NCI-H1436 treated with DMSO at 0.1 percent for 48 hours (cell line): ENCODE data around the gene SAMD10.
"Not testable (repeated sequence)": the region's sequence is repeated elsewhere in the genome, so short reads cannot be mapped to it uniquely, and the experiment has no call there.

Source experiments
- DNase-seq: peaks from one replicate; lab custom pipeline; 2025; lab: John Stamatoyannopoulos, UW

Gene SAMD10

GRCh38 chr20:63941282-63942081, 38.0 kb downstream of the SAMD10 start:
- DNase-seq: no peak

GRCh38 chr20:63940472-63941266, 38.8 kb downstream of the SAMD10 start:
- no peak for DNase-seq

GRCh38 chr20:63940071-63940471, 39.4 kb downstream of the SAMD10 start:
- no peak for DNase-seq

GRCh38 chr20:63939061-63939935, 40.1 kb downstream of the SAMD10 start:
- DNase-seq: no peak

DNA sequence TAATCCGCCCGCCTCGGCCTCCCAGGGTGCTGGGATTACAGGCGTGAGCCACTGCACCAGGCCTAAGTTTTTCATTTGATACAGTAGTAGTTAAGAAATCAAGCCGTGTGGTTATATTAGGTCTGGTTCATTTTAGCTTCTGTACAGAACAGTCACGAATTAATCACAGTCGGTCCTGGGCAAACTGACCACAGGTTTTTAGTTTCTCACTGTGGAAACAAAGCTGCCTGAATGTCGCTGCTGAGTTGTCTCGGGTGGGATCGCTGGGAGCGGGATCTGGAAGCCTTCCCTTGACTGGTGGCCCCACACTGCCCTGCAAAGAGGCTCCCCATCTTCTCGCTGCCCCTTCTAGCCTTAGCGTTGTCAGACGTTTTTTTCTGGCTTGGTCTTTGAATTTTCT, 41.8 kb downstream of the SAMD10 start:
- DNase-seq: no peak

DNA sequence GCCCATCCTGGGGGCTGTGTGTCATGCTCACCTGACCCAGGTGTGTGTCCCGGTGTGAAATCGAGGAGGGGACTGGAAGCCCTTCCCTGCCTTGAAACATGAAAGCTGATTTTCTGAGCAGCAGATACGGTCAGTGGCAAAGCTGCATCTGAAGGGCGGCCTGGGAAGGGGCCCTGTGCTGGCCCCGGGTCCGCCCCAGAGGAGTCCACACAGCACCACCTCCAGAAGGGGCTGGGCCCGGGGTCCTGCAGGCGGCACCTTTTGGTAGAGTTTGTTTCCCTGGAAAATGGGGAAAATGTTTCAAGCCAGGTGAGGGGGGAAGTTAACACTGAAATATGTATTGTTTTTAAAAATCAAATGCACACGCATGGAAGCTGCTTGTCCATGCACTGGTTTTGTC, 44.0 kb downstream of the SAMD10 start:
- no peak for DNase-seq

DNA sequence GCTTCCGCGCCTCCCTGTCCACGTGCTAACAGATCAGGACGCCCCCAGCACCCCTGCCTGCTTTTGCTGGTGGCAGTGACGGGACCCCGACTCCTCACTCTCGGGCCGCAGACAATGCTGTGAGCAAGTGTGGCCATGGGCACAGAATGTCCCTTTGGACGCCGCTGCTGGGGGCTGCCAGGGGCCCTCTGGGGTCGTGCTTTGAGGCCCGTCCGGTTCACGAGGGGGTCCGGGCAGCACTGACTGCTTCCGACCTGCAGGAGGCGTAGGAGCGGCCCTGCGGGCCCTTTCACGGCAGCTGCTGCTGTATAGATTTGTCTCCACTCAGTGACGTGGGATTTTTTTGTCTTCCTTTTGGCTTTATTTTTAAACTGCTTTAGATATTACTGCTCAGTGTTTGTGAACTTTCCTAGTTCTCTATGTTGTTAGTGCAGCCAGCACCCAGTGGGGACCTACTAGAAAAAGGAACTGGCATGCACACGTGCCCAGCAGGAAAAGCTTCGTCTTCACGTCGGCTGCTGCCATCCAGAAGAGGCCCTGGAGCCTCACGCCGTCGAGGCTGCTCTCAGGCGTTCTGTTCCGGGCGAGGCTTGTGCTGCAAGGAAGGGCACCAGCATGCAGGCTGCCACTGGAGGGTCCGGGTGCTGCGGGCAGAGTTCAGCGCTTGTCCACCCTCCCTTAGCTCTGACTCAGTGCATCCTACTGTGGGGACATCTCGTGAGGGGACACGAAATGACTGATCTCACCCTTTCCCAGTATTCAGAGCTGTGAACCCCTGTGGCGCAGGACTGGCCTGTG, 45.0 kb downstream of the SAMD10 start:
- no peak for DNase-seq

GRCh38 chr20:63933646-63934045, 45.8 kb downstream of the SAMD10 start:
- DNase-seq: no peak

DNA sequence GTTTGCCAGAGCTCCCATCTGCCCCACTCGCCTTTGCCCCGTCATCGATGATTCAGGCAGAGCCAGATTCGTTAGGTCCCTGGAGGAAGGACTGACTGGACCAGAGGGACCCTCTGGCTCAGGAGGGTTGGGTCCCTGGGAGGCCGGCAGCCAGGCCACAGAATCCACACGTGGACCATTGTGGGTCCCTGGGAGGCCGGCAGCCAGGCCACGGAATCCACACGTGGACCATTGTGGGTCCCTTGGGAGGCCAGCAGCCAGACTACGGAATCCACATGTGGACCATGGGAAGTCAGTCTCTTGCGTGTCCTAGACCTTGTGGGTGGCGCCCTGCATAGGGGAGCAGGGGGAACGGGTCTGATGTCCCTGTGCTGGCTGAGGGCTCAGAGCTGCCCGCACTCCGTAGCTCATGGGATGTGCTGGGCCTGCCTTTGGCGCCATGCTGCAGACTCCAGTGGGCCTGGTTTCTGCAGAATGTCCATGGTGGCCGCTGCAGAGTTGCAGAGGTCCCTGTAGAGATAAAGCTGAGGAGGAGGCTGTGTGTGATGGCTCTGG, 46.8 kb downstream of the SAMD10 start:
- DNase-seq: no peak

DNA sequence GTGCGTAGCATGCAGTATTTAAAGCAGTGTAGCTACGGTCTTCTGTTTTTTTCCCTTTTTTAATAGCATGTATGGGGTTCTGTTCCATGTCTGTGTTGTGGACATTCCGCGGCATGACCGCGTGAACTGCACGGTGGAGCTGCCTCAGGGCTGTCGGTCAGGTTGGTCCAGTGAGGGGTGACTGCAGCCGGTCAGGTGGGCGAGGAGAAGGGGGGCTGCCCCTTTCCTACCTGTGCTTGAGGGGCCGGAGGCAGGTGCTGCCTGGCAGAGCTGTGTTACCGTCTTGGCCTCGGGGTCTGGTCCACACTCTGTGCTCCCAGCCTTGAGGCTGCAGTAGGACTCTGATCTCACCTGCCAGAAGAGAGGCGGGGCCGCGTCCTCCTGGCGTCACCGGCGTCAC, 47.7 kb downstream of the SAMD10 start:
- no peak for DNase-seq

DNA sequence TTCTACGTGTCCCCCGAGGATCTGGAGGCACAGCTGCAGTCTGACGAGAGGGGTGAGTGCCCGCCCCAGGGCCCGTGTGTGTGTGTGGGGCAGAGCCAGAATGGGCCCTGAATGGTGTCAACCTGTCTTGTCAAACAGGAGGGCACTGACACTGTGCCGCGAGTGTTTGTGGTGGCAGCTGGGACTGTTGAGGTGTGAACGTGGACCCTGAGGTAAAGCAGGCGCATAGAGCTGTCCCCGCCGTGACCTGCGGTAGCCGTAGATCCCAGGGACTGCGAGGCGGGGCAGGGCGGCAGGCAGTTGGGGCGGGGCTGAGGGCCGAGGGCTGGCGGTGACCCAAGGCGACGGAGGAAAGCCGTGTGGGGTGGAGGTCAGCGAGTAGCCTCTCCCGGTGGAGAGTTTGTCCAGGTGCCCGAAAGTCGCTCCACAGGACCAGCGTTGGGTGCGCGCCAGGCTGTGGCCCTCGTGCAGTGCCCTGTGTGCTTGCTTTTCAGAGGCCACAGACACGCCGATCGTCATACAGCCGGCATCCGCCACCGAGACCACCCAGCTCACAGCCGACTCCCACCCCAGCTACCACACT, 48.4 kb downstream of the SAMD10 start:
- DNase-seq: no peak

- not testable (repeated sequence) for DNase-seq
Observed at GRCh38 chr20:63929473-63929883, 50.0 kb downstream of the SAMD10 start.

GRCh38 chr20:63929071-63929470, 50.4 kb downstream of the SAMD10 start:
- no peak for DNase-seq

DNA sequence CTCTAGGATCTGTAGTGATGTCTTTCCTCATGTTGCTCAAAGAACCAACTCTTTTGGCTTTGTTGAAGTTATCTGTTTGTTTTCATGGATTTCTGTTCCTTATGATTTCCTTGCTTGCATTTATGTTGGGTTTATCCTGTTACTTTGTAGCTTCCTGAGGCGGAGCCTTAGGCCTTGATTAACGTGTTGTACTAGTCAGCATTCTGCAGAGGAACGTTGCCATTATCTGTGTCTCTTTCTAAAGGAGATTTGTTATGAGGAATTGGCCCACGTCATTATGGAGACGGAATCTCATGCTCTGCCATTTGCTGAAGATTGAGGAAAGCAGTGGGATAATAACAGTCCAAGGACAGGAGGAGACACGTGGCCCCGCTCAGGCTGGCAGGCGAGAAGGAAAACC, 53.1 kb downstream of the SAMD10 start:
- no peak for DNase-seq

DNA sequence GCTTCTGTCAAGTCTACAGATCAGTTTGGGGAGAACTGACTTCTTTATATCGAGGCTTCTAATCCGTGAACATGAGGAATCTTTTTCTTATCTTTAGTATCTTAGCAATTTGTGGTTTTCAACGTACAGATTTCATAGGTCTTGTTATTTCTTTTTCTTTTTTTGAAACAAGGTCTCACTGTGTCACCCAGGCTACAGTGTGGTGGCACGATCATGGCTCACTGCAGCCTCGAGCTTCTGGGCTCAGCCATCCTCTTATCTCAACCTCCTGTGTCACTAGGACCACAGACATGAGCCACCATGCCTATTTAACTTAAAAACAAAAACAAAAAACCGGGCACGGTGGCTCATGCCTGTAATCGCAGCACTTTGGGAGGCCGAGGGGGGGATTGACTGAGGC, 55.2 kb downstream of the SAMD10 start:
- no peak for DNase-seq
